Adrenal gland (tissue), 5 donors: Measurements from ENCODE around the gene HHLA2.

ENCODE experiments used
- POLR2A ChIP-seq, 2 donors: fragments of 450-650 bp; IDR thresholded peaks; one replicate each; pipeline ENCODE4 v1.6.1; 2017; ENCODE audit warnings: antibody characterized with exemption in 2 of 2, mild to moderate bottlenecking in 2 of 2, moderate library complexity in 1 of 2
- TF ChIP-seq, protein P1 (sequence below), 6 experiments: fragments of 450-650 bp in 4 of 6; fragments of 200-600 bp in 2 of 6; sonication (generic) in 1 of 6; IDR thresholded peaks; 1 replicate in 5 of 6; 2 replicates in 1 of 6; pipeline versions ENCODE4 v1.5.1 to v1.8.0; 2016 to 2021; ENCODE audit warnings: antibody characterized with exemption in 6 of 6, mild to moderate bottlenecking in 2 of 6, moderate library complexity in 1 of 6
- donor health status: DM: no; HTN: no; CAD: no.

DNA sequence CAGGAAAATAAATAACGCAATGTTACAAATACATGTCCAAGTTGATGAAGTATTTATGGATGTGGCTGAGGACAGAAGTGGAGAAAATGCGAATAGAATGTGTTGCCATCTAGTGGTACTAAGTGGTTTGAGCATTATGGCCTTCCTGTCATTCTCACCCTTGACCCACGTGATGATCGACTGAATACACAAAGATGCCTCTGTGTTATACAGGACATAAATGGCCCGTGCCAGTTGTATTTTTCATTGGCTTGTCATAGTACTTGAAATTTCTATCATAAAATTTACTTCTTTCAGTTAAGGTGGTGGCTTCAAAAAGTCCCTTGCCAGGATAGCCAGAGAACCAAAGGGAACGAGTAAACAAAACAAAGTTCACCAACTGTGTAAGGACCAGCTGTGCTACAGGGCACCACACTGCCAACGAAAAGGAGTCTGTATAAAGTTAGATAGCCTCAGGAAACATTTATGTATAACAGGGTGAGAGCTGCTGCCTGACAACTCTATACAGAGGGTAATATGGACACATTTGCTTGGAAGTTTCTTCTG, 110.4 kb downstream of the HHLA2 start:
- TF ChIP-seq, protein P1, sequence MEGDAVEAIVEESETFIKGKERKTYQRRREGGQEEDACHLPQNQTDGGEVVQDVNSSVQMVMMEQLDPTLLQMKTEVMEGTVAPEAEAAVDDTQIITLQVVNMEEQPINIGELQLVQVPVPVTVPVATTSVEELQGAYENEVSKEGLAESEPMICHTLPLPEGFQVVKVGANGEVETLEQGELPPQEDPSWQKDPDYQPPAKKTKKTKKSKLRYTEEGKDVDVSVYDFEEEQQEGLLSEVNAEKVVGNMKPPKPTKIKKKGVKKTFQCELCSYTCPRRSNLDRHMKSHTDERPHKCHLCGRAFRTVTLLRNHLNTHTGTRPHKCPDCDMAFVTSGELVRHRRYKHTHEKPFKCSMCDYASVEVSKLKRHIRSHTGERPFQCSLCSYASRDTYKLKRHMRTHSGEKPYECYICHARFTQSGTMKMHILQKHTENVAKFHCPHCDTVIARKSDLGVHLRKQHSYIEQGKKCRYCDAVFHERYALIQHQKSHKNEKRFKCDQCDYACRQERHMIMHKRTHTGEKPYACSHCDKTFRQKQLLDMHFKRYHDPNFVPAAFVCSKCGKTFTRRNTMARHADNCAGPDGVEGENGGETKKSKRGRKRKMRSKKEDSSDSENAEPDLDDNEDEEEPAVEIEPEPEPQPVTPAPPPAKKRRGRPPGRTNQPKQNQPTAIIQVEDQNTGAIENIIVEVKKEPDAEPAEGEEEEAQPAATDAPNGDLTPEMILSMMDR (IDR thresholded peaks at IDR 0.05): peak; percentile 16 to 86 (median 62)
- no peak for TF ChIP-seq POLR2A (IDR thresholded peaks at IDR 0.05)
